ENCODE data around the gene PRKAR1B. TPM values are rescaled to one million over a fixed set of nuclear protein-coding genes. Genes with fewer than 3 reads are reported as not detected.

Gene PRKAR1B
- total RNA-seq, 1 experiment from 2014 or later = 14.1 TPM

DNA sequence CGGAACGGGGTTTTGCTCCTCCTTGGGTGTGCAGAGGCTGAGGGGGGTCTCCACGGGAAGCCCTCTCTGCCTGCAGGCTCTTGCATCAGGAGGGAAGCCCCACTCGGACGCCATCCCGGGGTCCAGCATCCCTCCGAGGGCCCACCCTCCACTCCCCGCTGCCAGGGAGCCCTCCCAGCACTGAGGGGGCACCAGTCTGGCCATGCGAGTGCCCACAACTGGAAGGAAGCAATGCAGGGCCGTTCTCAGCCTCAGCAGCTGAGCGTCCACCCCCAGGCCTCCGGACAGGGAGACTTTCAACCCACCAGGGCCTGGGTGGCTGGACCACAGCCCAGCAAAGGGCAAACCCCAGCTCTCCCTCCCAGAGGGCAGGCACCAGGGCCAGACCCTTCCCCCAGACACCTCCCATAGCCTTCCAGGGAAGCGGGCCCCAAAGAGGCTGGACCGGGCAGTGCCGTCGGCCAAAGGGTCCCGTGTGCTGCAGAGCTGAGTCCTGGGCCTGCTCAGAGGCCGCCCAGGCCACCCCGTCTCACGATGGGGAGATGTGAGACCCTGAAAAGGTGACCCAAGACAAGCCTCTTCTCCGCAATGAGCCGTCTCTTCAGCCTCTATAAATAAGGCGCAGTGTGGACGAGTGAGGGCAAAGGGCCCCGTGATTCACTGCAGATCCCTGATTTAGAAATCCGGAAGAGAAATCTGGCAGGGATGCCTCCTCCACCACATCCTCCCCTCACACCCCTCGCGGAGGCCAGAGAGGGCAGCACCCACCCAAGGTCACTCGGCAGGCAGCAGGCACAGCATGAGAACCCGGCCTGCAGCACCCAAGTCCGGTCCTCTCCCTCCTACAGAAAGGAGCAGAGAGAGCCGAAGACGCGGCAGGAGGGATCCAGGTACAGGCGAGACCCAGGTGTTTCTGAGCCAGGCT is 82.4 kb downstream of the PRKAR1B start:
- no peaks in the 10 kb centered on the region for H3K79me2 ChIP-seq (ENCODE audit: insufficient read depth, low read length)
- ChIA-PET CTCF (no interaction called here), RAD21 (ENCODE audit: low non-redundant PET in 1 of 2, low total read pairs in 2 of 2, uncharacterized antibody in 2 of 2, unreplicated experiment in 2 of 2) (no interaction called here), POLR2A (no interaction called here)
- no peaks in the 10 kb centered on the region for H3K36me3 ChIP-seq (ENCODE audit: control insufficient read depth in 1 of 2, insufficient read depth in 2 of 2, low read length in 2 of 2)
- intact Hi-C loops (cut with micrococcal nuclease) = loop anchor here (5.0 kb wide), 1 partner anchor 107 kb away; no protein-coding TSS in a partner anchor
- peaks cover 0 to 6% of the 10 kb centered on the region in 2 experiments; a peak in 1 of 4 replicates for H3K9me3 ChIP-seq (ENCODE audit: control insufficient read depth in 1 of 2, insufficient read depth in 1 of 2, low read depth in 1 of 2, low read length in 2 of 2)
- no peaks in the 10 kb centered on the region for H3K9me2 ChIP-seq (ENCODE audit: insufficient read depth)
- DNase-seq (ENCODE audit: low read depth, low spot score) = no peak
- BruUV-seq (replicated peaks) = no TSS peak
- no peak overlapping the region for H3K27ac ChIP-seq (ENCODE audit: low read depth, low read length)
- H3K27me3 ChIP-seq (ENCODE audit: insufficient read depth, low read length) = no peaks in the 10 kb centered on the region
- no peak overlapping the region for H3K4me3 ChIP-seq (replicated peaks in 1 of 2; ENCODE audit: low read depth in 1 of 2, low read length in 2 of 2)
- H2AFZ ChIP-seq (ENCODE audit: low read depth, low read length, poor library complexity, severe bottlenecking) = no peak overlapping the region
- no peak for ATAC-seq
- no peak overlapping the region for H3K4me2 ChIP-seq (ENCODE audit: low read length)
- no peaks in the 10 kb centered on the region for H4K20me1 ChIP-seq (ENCODE audit: insufficient read depth)
- H3K4me1 ChIP-seq (ENCODE audit: control insufficient read depth in 1 of 2, insufficient read depth in 2 of 2, low read length in 2 of 2) = peaks cover 13 to 19% of the 10 kb centered on the region in 2 experiments
- no peak for TF ChIP-seq POLR2AphosphoS5 (IDR thresholded peaks at IDR 0.05; ENCODE audit: low read depth, low read length)
- no peak for TF ChIP-seq ELF1 (IDR thresholded peaks at IDR 0.05; ENCODE audit: borderline replicate concordance, low read depth)
- no peak for TF ChIP-seq YY1 (IDR thresholded peaks at IDR 0.05; ENCODE audit: extremely low read depth, insufficient replicate concordance, low read depth, low read length)
- TF ChIP-seq, protein P1, sequence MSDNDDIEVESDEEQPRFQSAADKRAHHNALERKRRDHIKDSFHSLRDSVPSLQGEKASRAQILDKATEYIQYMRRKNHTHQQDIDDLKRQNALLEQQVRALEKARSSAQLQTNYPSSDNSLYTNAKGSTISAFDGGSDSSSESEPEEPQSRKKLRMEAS (IDR thresholded peaks at IDR 0.05) = no peak
- no peak for TF ChIP-seq ZNF274 (IDR thresholded peaks at IDR 0.05; ENCODE audit: low read depth, low read length)
- TF ChIP-seq CBX3 (IDR thresholded peaks at IDR 0.05; ENCODE audit: low read depth) = no peak
- no peak for TF ChIP-seq TCF7L2 (IDR thresholded peaks at IDR 0.05; ENCODE audit: borderline replicate concordance, extremely low read depth, insufficient read depth, insufficient read length)
- no peak for TF ChIP-seq JUND (IDR thresholded peaks at IDR 0.05)
- TF ChIP-seq, protein P2, sequence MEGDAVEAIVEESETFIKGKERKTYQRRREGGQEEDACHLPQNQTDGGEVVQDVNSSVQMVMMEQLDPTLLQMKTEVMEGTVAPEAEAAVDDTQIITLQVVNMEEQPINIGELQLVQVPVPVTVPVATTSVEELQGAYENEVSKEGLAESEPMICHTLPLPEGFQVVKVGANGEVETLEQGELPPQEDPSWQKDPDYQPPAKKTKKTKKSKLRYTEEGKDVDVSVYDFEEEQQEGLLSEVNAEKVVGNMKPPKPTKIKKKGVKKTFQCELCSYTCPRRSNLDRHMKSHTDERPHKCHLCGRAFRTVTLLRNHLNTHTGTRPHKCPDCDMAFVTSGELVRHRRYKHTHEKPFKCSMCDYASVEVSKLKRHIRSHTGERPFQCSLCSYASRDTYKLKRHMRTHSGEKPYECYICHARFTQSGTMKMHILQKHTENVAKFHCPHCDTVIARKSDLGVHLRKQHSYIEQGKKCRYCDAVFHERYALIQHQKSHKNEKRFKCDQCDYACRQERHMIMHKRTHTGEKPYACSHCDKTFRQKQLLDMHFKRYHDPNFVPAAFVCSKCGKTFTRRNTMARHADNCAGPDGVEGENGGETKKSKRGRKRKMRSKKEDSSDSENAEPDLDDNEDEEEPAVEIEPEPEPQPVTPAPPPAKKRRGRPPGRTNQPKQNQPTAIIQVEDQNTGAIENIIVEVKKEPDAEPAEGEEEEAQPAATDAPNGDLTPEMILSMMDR (IDR thresholded peaks at IDR 0.05 in 2 of 3, conservative IDR thresholded peaks at IDR 0.05 in 1 of 3; ENCODE audit: borderline replicate concordance in 1 of 3, insufficient read depth in 1 of 3, low read depth in 2 of 3, low read length in 2 of 3) = no peak
- no peak for TF ChIP-seq SRF (IDR thresholded peaks at IDR 0.05; ENCODE audit: low read depth)
- TF ChIP-seq EZH2 (IDR thresholded peaks at IDR 0.05) = no peak
- no peak for TF ChIP-seq POLR2A (IDR thresholded peaks at IDR 0.05; ENCODE audit: borderline replicate concordance, extremely low read depth, insufficient read depth, insufficient read length)
- TF ChIP-seq, protein P3, sequence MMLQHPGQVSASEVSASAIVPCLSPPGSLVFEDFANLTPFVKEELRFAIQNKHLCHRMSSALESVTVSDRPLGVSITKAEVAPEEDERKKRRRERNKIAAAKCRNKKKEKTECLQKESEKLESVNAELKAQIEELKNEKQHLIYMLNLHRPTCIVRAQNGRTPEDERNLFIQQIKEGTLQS (IDR thresholded peaks at IDR 0.05) = no peak
- no peak for TF ChIP-seq ZFX (IDR thresholded peaks at IDR 0.05)
- no peak for TF ChIP-seq EZH2phosphoT487 (IDR thresholded peaks at IDR 0.05; ENCODE audit: borderline replicate concordance)
- TF ChIP-seq CEBPB (IDR thresholded peaks at IDR 0.05; ENCODE audit: low read depth) = no peak
- no peak for TF ChIP-seq EGR1 (IDR thresholded peaks at IDR 0.05; ENCODE audit: low read depth)
- no peak for TF ChIP-seq SIN3A (IDR thresholded peaks at IDR 0.05; ENCODE audit: low read depth)
- TF ChIP-seq SP1 (IDR thresholded peaks at IDR 0.05; ENCODE audit: low read depth) = no peak
- no peak overlapping the region for H3K9ac ChIP-seq (ENCODE audit: low read length)

Measured in HCT116 (cell line).